ENCODE results near the gene PUSL1. TPM values are rescaled to one million over a fixed set of nuclear protein-coding genes. Genes with fewer than 3 reads are reported as not detected.

The PUSL1 gene
- total RNA-seq, 1 experiment from 2014 or later: 38.0 TPM

- Mint-ChIP-seq H3K4me3 (no peak overlapping the region), H3K27me3 (ENCODE audit: low read depth) (peaks cover 1% of the 10 kb centered on the region; the same call in 1 of the 2 replicates), H3K27ac (no peak overlapping the region), H3K4me1 (no peaks in the 10 kb centered on the region), H3K9me3 (no peaks in the 10 kb centered on the region), H3K36me3 (ENCODE audit: insufficient read depth in 1 of 3, low read depth in 3 of 3) (peaks cover 0 to 2% (median 2%) of the 10 kb centered on the region in 3 experiments; a peak in 4 of 7 replicates)
- Histone ChIP-seq H2BK12ac (ENCODE audit: insufficient read length, low read depth, low read length) (no peak overlapping the region), H3K4me1 (ENCODE audit: insufficient read depth, low read length) (no peaks in the 10 kb centered on the region), H3K4me2 (ENCODE audit: insufficient read depth, insufficient read length, low read length) (no peak overlapping the region), H2BK5ac (ENCODE audit: insufficient read length, low read length) (no peak overlapping the region), H3K14ac (ENCODE audit: insufficient read depth, low read length) (no peak overlapping the region), H3K18ac (ENCODE audit: insufficient read length, low read depth, low read length) (no peak overlapping the region), H2AFZ (ENCODE audit: low read length) (no peak overlapping the region), H3K79me1 (ENCODE audit: insufficient read depth, low read depth, low read length, poor library complexity, severe bottlenecking) (no peaks in the 10 kb centered on the region), H4K20me1 (ENCODE audit: control insufficient read depth, insufficient read depth, insufficient read length) (no peaks in the 10 kb centered on the region), H3K4ac (ENCODE audit: low read depth, low read length) (no peak overlapping the region), H3K23me2 (ENCODE audit: insufficient read length, low read depth, low read length, poor library complexity, severe bottlenecking) (no peaks in the 10 kb centered on the region), H3T11ph (ENCODE audit: low read length) (no peak overlapping the region), H3K23ac (ENCODE audit: insufficient read length, low read depth, low read length) (no peak overlapping the region), H3K56ac (ENCODE audit: insufficient read length, low read depth, low read length) (no peak overlapping the region), H2BK20ac (ENCODE audit: low read depth, low read length, poor library complexity, severe bottlenecking) (no peak overlapping the region), H3K9ac (ENCODE audit: extremely low read depth, insufficient read length, low read length) (no peak overlapping the region), H3K27ac (ENCODE audit: insufficient read length, low read depth, low read length) (no peak overlapping the region), H4K5ac (ENCODE audit: insufficient read length, low read depth, low read length) (no peak overlapping the region), H2AK5ac (ENCODE audit: insufficient read length, low read length) (no peak overlapping the region), H4K91ac (ENCODE audit: insufficient read length, low read depth, low read length) (no peak overlapping the region), H2BK120ac (ENCODE audit: low read depth, low read length, poor library complexity, severe bottlenecking) (no peak overlapping the region), H3K9me3 (ENCODE audit: control insufficient read depth, low read depth, low read length) (no peaks in the 10 kb centered on the region), H4K8ac (replicated peaks; ENCODE audit: insufficient read length, low read depth, low read length) (no peak overlapping the region), H3K27me3 (ENCODE audit: insufficient read depth, low read length) (no peaks in the 10 kb centered on the region), H3K79me2 (ENCODE audit: insufficient read depth, low read length) (no peaks in the 10 kb centered on the region), H2BK15ac (ENCODE audit: low read depth, low read length) (no peak overlapping the region)
- DNase-seq: no peak
- TF ChIP-seq, protein P1, sequence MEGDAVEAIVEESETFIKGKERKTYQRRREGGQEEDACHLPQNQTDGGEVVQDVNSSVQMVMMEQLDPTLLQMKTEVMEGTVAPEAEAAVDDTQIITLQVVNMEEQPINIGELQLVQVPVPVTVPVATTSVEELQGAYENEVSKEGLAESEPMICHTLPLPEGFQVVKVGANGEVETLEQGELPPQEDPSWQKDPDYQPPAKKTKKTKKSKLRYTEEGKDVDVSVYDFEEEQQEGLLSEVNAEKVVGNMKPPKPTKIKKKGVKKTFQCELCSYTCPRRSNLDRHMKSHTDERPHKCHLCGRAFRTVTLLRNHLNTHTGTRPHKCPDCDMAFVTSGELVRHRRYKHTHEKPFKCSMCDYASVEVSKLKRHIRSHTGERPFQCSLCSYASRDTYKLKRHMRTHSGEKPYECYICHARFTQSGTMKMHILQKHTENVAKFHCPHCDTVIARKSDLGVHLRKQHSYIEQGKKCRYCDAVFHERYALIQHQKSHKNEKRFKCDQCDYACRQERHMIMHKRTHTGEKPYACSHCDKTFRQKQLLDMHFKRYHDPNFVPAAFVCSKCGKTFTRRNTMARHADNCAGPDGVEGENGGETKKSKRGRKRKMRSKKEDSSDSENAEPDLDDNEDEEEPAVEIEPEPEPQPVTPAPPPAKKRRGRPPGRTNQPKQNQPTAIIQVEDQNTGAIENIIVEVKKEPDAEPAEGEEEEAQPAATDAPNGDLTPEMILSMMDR (conservative IDR thresholded peaks at IDR 0.05): no peak
- WGBS (ENCODE audit: extremely low coverage, insufficient read length, low lambda C conversion rate): no CpG with 5 or more reads among the region's 57 CpGs
Observed at GRCh38 chr1:1332031-1332755, 23.8 kb downstream of the PUSL1 start.

All from H9 (cell line).